Mesenchymal stem cell (in vitro differentiated cells and primary cell): ENCODE data around the gene DMBT1.

Source experiments
- DNase-seq: peaks from one replicate; pipeline ENCODE4 v3.0.0-alpha.2; 2013
- H2AFZ ChIP-seq: one replicate; pipeline ENCODE4 v1.6.1; 2013; ENCODE audit warnings: low read depth, mild to moderate bottlenecking, control low read depth, inconsistent platforms, low read length, moderate library complexity
- H2AK5ac ChIP-seq: 2 replicates; pipeline ENCODE4 v1.6.1; 2013; ENCODE audit warnings: low read length, moderate library complexity, mild to moderate bottlenecking, inconsistent platforms; ENCODE audit not compliant: severe bottlenecking
- H2BK120ac ChIP-seq: one replicate; pipeline ENCODE4 v1.6.1; 2013; ENCODE audit warnings: low read depth, mild to moderate bottlenecking, inconsistent platforms, low read length, moderate library complexity
- H2BK12ac ChIP-seq, 2 experiments: one replicate each; pipeline ENCODE4 v1.6.1; 2013; ENCODE audit warnings: inconsistent platforms in 2 of 2, low read length in 2 of 2, mild to moderate bottlenecking in 2 of 2, moderate library complexity in 2 of 2, control low read depth in 1 of 2
- H2BK15ac ChIP-seq: one replicate; pipeline ENCODE4 v1.6.1; 2013; ENCODE audit warnings: mild to moderate bottlenecking, low read depth, inconsistent platforms; ENCODE audit not compliant: poor library complexity, severe bottlenecking
- H2BK5ac ChIP-seq: 2 replicates; pipeline ENCODE4 v1.6.1; 2013; ENCODE audit warnings: low read depth, mild to moderate bottlenecking, low read length, control low read depth, inconsistent platforms; ENCODE audit not compliant: poor library complexity, severe bottlenecking
- H3K14ac ChIP-seq, 2 experiments: one replicate each; pipeline ENCODE4 v1.6.1; 2013; ENCODE audit warnings: inconsistent platforms in 2 of 2, low read length in 2 of 2, control low read depth in 1 of 2, mild to moderate bottlenecking in 1 of 2, moderate library complexity in 1 of 2
- H3K18ac ChIP-seq, 2 experiments: one replicate each; pipeline ENCODE4 v1.6.1; 2013; ENCODE audit warnings: inconsistent platforms in 2 of 2, low read length in 2 of 2, control low read depth in 1 of 2, low read depth in 1 of 2, mild to moderate bottlenecking in 1 of 2
- H3K23ac ChIP-seq, 2 experiments: one replicate each; pipeline ENCODE4 v1.6.1; 2013; ENCODE audit warnings: inconsistent platforms in 2 of 2, low read length in 2 of 2, mild to moderate bottlenecking in 2 of 2, moderate library complexity in 2 of 2, control low read depth in 1 of 2
- H3K27ac ChIP-seq: 2 replicates; pipeline ENCODE4 v1.5.1; 2013; ENCODE audit warnings: mild to moderate bottlenecking, moderate library complexity, low read length, control low read depth, inconsistent platforms; ENCODE audit not compliant: poor library complexity, severe bottlenecking
- H3K27me3 ChIP-seq, 2 experiments: 2 replicates each; pipeline versions ENCODE4 v1.6.1 to v1.7.0; 2013; ENCODE audit warnings: low read length in 2 of 2, mild to moderate bottlenecking in 2 of 2, moderate library complexity in 2 of 2, control low read depth in 1 of 2, inconsistent platforms in 1 of 2; ENCODE audit not compliant: control insufficient read depth in 1 of 2, insufficient read depth in 1 of 2
- H3K36me3 ChIP-seq, 2 experiments: 2 replicates each; pipeline versions ENCODE4 v1.6.1 to v1.7.0; 2013; ENCODE audit warnings: low read length in 2 of 2, control low read depth in 1 of 2, inconsistent platforms in 1 of 2, low read depth in 1 of 2, mild to moderate bottlenecking in 1 of 2; ENCODE audit not compliant: insufficient read depth in 2 of 2, control insufficient read depth in 1 of 2
- H3K4ac ChIP-seq, 2 experiments: one replicate each; pipeline ENCODE4 v1.6.1; 2013; ENCODE audit warnings: inconsistent platforms in 2 of 2, low read length in 2 of 2, mild to moderate bottlenecking in 2 of 2, moderate library complexity in 2 of 2, control low read depth in 1 of 2, low read depth in 1 of 2
- H3K4me1 ChIP-seq: 2 replicates; pipeline ENCODE4 v1.6.1; 2013; ENCODE audit warnings: low read depth, low read length, control low read depth; ENCODE audit not compliant: control insufficient read depth, insufficient read depth
- H3K4me2 ChIP-seq: 2 replicates; pipeline ENCODE4 v1.6.1; 2013; ENCODE audit warnings: low read length, mild to moderate bottlenecking, inconsistent platforms; ENCODE audit not compliant: poor library complexity, severe bottlenecking
- H3K4me3 ChIP-seq, 2 experiments: 2 replicates each; pipeline versions ENCODE4 v1.5.1 to v1.7.0; 2013; ENCODE audit warnings: low read length in 2 of 2, mild to moderate bottlenecking in 2 of 2, control low read depth in 1 of 2, low read depth in 1 of 2; ENCODE audit not compliant: insufficient read depth in 1 of 2
- H3K79me1 ChIP-seq: replicated peaks from 2 replicates; pipeline ENCODE4 v1.6.1; 2013; ENCODE audit warnings: mild to moderate bottlenecking, control low read depth, low read length, inconsistent platforms; ENCODE audit not compliant: poor library complexity, severe bottlenecking
- H3K9ac ChIP-seq: 2 replicates; pipeline ENCODE4 v1.7.0; 2013; ENCODE audit warnings: mild to moderate bottlenecking, low read length, moderate library complexity
- H3K9me3 ChIP-seq: 2 replicates; pipeline ENCODE4 v1.7.0; 2013; ENCODE audit warnings: mild to moderate bottlenecking, low read length; ENCODE audit not compliant: control insufficient read depth
- H4K8ac ChIP-seq: one replicate; pipeline ENCODE4 v1.6.1; 2013; ENCODE audit warnings: inconsistent platforms, mild to moderate bottlenecking, low read length, moderate library complexity
- H4K91ac ChIP-seq: one replicate; pipeline ENCODE4 v1.6.1; 2013; ENCODE audit warnings: mild to moderate bottlenecking, low read length, inconsistent platforms
- WGBS: methylation state at CpG from one replicate; pipeline ENCODE4 v1.1.7; 2013; ENCODE audit warnings: mixed read lengths; 5-methylcytosine and 5-hydroxymethylcytosine counted together

Gene DMBT1

GRCh38 chr10:122571892-122572291, 11.3 kb downstream of the DMBT1 start:
- Histone ChIP-seq H4K8ac (no peak overlapping the region), H3K9me3 (peaks cover 21% of the 10 kb centered on the region), H2BK12ac (no peak overlapping the region), H3K9ac (no peak overlapping the region), H3K79me1 (no peaks in the 10 kb centered on the region), H3K4me2 (no peak overlapping the region), H3K36me3 (no peaks in the 10 kb centered on the region), H2AK5ac (no peak overlapping the region), H3K4ac (no peak overlapping the region), H2BK120ac (no peak overlapping the region), H3K27me3 (peaks cover 36 to 42% of the 10 kb centered on the region in 2 experiments), H3K18ac (no peak overlapping the region), H3K23ac (no peak overlapping the region), H2AFZ (no peak overlapping the region), H3K4me3 (no peak overlapping the region), H2BK15ac (no peak overlapping the region), H4K91ac (no peak overlapping the region), H3K27ac (no peak overlapping the region), H2BK5ac (no peak overlapping the region), H3K4me1 (no peaks in the 10 kb centered on the region), H3K14ac (no peak overlapping the region)
- DNase-seq: no peak
- WGBS: 92% methylated on average over 3 of the region's 3 CpGs

DNA sequence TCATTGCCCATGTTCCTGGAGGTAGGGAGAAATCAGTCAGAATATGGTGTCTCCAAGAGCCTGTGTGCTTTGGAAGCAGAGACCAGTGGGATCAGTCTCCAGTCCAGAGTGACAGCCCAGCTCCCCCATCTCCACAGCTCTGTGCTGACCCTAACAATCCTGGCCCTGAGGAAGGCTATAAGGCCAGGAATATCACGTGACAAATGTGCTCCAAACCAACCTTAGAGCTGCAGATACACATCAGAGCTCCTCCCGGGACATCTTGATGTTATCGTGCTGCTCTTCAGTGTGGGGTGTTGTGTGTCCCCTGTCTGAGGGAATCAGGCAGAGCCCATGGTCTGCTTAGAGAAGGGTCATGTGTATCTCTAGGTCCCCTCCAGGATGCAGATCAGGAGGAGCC, 15.2 kb downstream of the DMBT1 start:
- no peak overlapping the region for H3K9ac ChIP-seq
- H3K14ac ChIP-seq: no peak overlapping the region
- no peak overlapping the region for H2BK15ac ChIP-seq
- no peaks in the 10 kb centered on the region for H3K4me1 ChIP-seq
- no peak overlapping the region for H3K18ac ChIP-seq
- H3K9me3 ChIP-seq: peaks cover 21% of the 10 kb centered on the region
- no peak for DNase-seq
- H3K4ac ChIP-seq: no peak overlapping the region
- H3K4me3 ChIP-seq: no peak overlapping the region
- no peaks in the 10 kb centered on the region for H3K79me1 ChIP-seq
- no peak overlapping the region for H2AK5ac ChIP-seq
- peaks cover 29 to 34% of the 10 kb centered on the region in 2 experiments for H3K27me3 ChIP-seq
- WGBS: 50% methylated on average over 3 of the region's 3 CpGs
- H3K23ac ChIP-seq: no peak overlapping the region
- no peak overlapping the region for H2AFZ ChIP-seq
- no peak overlapping the region for H4K91ac ChIP-seq
- no peak overlapping the region for H2BK12ac ChIP-seq
- no peak overlapping the region for H2BK5ac ChIP-seq
- no peak overlapping the region for H3K27ac ChIP-seq
- no peak overlapping the region for H4K8ac ChIP-seq
- no peak overlapping the region for H3K4me2 ChIP-seq
- H2BK120ac ChIP-seq: no peak overlapping the region
- no peaks in the 10 kb centered on the region for H3K36me3 ChIP-seq

GRCh38 chr10:122576291-122576690, 15.7 kb downstream of the DMBT1 start:
- H4K8ac ChIP-seq: no peak overlapping the region
- H3K9ac ChIP-seq: no peak overlapping the region

GRCh38 chr10:122577311-122577885, 16.8 kb downstream of the DMBT1 start:
- Histone ChIP-seq H3K23ac (no peak overlapping the region), H3K9me3 (peaks cover 21% of the 10 kb centered on the region), H3K79me1 (no peaks in the 10 kb centered on the region), H2BK15ac (no peak overlapping the region), H2AK5ac (no peak overlapping the region), H3K14ac (no peak overlapping the region), H4K91ac (no peak overlapping the region), H2AFZ (no peak overlapping the region), H3K27ac (no peak overlapping the region), H2BK120ac (no peak overlapping the region), H3K27me3 (peaks cover 22 to 29% of the 10 kb centered on the region in 2 experiments), H3K4me3 (no peak overlapping the region), H2BK12ac (no peak overlapping the region), H3K4me2 (no peak overlapping the region), H3K4ac (no peak overlapping the region), H3K4me1 (no peaks in the 10 kb centered on the region), H3K9ac (no peak overlapping the region), H3K36me3 (no peaks in the 10 kb centered on the region), H4K8ac (no peak overlapping the region), H2BK5ac (no peak overlapping the region), H3K18ac (no peak overlapping the region)
- 73% methylated on average over 12 of the region's 12 CpGs for WGBS
- DNase-seq: no peak

More at GRCh38 chr10:122576291-122576690, 15.7 kb downstream of the DMBT1 start:
- H3K27ac ChIP-seq: no peak overlapping the region
- no peak for DNase-seq
- WGBS: 60% methylated on average over 6 of the region's 6 CpGs
- no peak overlapping the region for H3K23ac ChIP-seq
- H3K27me3 ChIP-seq: peaks cover 29 to 30% of the 10 kb centered on the region in 2 experiments
- H3K4me1 ChIP-seq: no peaks in the 10 kb centered on the region
- no peak overlapping the region for H2AK5ac ChIP-seq
- no peaks in the 10 kb centered on the region for H3K79me1 ChIP-seq
- H4K91ac ChIP-seq: no peak overlapping the region
- no peak overlapping the region for H3K14ac ChIP-seq
- H2BK120ac ChIP-seq: no peak overlapping the region
- no peak overlapping the region for H2BK15ac ChIP-seq
- peaks cover 21% of the 10 kb centered on the region for H3K9me3 ChIP-seq
- no peak overlapping the region for H2BK5ac ChIP-seq
- H3K4me2 ChIP-seq: no peak overlapping the region
- H3K36me3 ChIP-seq: no peaks in the 10 kb centered on the region
- no peak overlapping the region for H2BK12ac ChIP-seq
- no peak overlapping the region for H3K18ac ChIP-seq
- H3K4ac ChIP-seq: no peak overlapping the region
- H2AFZ ChIP-seq: no peak overlapping the region
- no peak overlapping the region for H3K4me3 ChIP-seq
